Breast epithelium (tissue), 4 donors: Measurements from ENCODE around the gene CABLES1. TPM values are rescaled to one million over a fixed set of nuclear protein-coding genes. Genes with fewer than 3 reads are reported as not detected.

Source experiments
- DNase-seq, 2 donors: peaks; one replicate each; pipeline ENCODE4 v3.0.0-alpha.2; 2019; ENCODE audit warnings: low spot score in 2 of 2
- H3K27ac ChIP-seq, 2 donors: fragments of 200-600 bp; sonication (generic) in 1 of 2; one replicate each; pipeline ENCODE4 v1.5.1; 2016 to 2019; ENCODE audit warnings: mild to moderate bottlenecking in 1 of 2
- H3K27me3 ChIP-seq, 2 donors: fragments of 200-600 bp; sonication (generic) in 1 of 2; one replicate each; pipeline versions ENCODE4 v1.5.1 to v1.6.0; 2017 to 2019; ENCODE audit warnings: control low read depth in 1 of 2, mild to moderate bottlenecking in 1 of 2
- H3K36me3 ChIP-seq: fragments of 200-600 bp; one replicate; pipeline ENCODE4 v1.5.1; 2019
- H3K4me1 ChIP-seq, 2 donors: fragments of 200-600 bp; sonication (generic); one replicate each; pipeline ENCODE4 v1.5.1; 2016 to 2019; ENCODE audit warnings: control low read depth in 1 of 2
- H3K4me3 ChIP-seq, 3 donors: fragments of 200-600 bp; sonication (generic); 1 replicate in 2 of 3; 2 replicates in 1 of 3; pipeline ENCODE4 v1.5.1; 2016 to 2019; ENCODE audit warnings: mild to moderate bottlenecking in 3 of 3, moderate library complexity in 2 of 3
- H3K9me3 ChIP-seq, 2 donors: fragments of 200-600 bp; sonication (generic) in 1 of 2; one replicate each; pipeline ENCODE4 v1.5.1; 2016 to 2019; ENCODE audit warnings: control low read depth in 1 of 2
- CTCF ChIP-seq, 3 donors: fragments of 450-650 bp; IDR thresholded peaks; one replicate each; pipeline ENCODE4 v1.5.1; 2016 to 2017; ENCODE audit warnings: antibody characterized with exemption in 3 of 3, mild to moderate bottlenecking in 3 of 3, moderate library complexity in 3 of 3
- POLR2A ChIP-seq: fragments of 450-650 bp; IDR thresholded peaks from one replicate; pipeline ENCODE4 v1.6.1; 2016; ENCODE audit warnings: antibody characterized with exemption, mild to moderate bottlenecking, moderate library complexity
- POLR2AphosphoS5 ChIP-seq, 3 donors: sonication (generic); formaldehyde crosslinking; IDR thresholded peaks; one replicate each; pipeline ENCODE4 v1.6.1; 2017; ENCODE audit warnings: antibody characterized with exemption in 3 of 3
- intact Hi-C: fragments of 100-400 bp; cut with DNase I; formaldehyde crosslinking; loops from one replicate; pipeline ENCODE4 v1.15.1; 2023; ENCODE audit warnings: low total_unique reads
- total RNA-seq, 3 donors: library from RNA; depleted of rRNA; stranded (reverse); fragments of >200 nt; gene quantifications; one replicate each; pipeline ENCODE4 v1.1.0, GENCODE V29; 2016

The CABLES1 gene
- total RNA-seq, 3 donors from 2014 or later: 18.1 to 28.7 (median 22.3) TPM

DNA sequence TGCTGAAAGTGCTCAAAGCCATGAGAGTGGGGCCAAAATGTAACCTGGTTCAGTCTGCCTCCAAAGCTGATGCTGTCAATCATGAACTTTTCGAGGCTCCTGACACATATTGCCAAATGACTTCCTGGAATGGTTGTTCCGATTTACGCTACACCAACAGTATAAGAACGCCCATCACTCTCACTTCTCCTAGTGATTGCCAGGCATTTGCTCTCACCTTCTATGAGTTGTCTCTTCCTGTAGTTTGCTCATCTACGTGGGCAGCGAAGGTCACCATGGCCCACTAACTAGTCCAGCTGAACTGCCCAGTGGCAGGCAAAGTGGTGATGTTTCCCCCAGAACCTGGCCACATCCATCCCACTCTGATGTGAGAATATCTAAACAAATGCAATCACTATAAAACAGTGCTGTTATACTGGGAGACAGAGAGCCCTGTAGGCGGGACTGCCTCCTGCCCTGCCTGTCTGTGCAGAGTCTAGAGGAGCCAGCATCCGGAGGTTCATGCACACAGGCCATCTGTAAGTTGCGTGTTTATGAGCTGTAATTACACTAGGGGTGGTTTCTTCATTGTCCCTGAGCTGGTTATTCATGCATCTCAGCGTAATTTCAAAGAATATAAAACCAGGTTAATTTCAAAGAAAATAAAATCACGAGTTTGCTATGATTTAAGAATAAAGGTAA is 8.8 kb upstream of the CABLES1 start:
- Histone ChIP-seq H3K27ac (no peak overlapping the region), H3K9me3 (no peaks in the 10 kb centered on the region), H3K4me3 (no peak overlapping the region), H3K4me1 (no peaks in the 10 kb centered on the region), H3K36me3 (no peaks in the 10 kb centered on the region), H3K27me3 (no peaks in the 10 kb centered on the region)
- TF ChIP-seq CTCF (IDR thresholded peaks at IDR 0.05): no peak
- no peak for TF ChIP-seq POLR2A
- no peak for TF ChIP-seq POLR2AphosphoS5 (IDR thresholded peaks at IDR 0.05)
- DNase-seq: peak in 1 of 2 donors; percentile 15
- intact Hi-C loops: no loop called here

- no peaks in the 10 kb centered on the region for H3K27me3 ChIP-seq
- intact Hi-C loops: no loop called here
- no peak for TF ChIP-seq CTCF (IDR thresholded peaks at IDR 0.05)
- TF ChIP-seq POLR2AphosphoS5 (IDR thresholded peaks at IDR 0.05): no peak
- no peak for TF ChIP-seq POLR2A
- H3K4me3 ChIP-seq: no peak overlapping the region
- no peaks in the 10 kb centered on the region for H3K9me3 ChIP-seq
- no peak for DNase-seq
- no peaks in the 10 kb centered on the region for H3K4me1 ChIP-seq
- no peak overlapping the region for H3K27ac ChIP-seq
- no peaks in the 10 kb centered on the region for H3K36me3 ChIP-seq
Measured at GRCh38 chr18:23127090-23127489, 8.2 kb upstream of the CABLES1 start.

DNA sequence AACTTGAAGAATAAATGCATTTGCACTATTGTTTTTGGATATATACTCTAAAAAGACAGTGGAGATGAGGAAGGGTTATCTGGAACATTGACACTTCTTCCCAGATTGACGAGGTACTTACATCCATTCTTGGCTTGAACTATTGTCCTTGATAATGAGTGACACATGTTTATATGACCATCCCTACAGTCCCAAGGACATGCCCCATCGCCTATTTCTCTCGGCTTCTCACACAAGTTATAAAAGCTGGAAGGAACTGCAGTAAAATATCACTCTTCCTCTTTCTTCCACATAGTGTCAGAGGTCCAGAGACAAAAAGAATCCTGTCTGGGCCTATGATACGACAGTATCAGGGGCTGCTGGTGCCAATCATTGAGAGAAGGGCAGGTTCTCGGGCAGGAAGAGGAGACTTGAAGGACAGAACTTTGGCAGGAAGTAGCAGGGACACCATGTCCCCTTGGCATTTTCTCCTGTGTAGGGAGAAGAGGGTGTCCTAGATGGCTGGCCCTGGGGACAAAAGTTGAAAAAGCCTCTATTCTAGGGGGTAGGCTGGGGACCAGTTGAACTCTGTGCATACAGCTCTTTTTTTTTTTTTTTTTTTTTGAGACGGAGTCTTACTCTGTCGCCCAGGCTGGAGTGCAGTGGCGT is 5.8 kb upstream of the CABLES1 start:
- H3K4me3 ChIP-seq: no peak overlapping the region
- no peak overlapping the region for H3K27ac ChIP-seq
- H3K27me3 ChIP-seq: no peaks in the 10 kb centered on the region
- intact Hi-C loops: no loop called here
- H3K36me3 ChIP-seq: no peaks in the 10 kb centered on the region
- TF ChIP-seq POLR2AphosphoS5 (IDR thresholded peaks at IDR 0.05): no peak
- no peak for TF ChIP-seq POLR2A
- no peaks in the 10 kb centered on the region for H3K4me1 ChIP-seq
- no peak for DNase-seq
- no peaks in the 10 kb centered on the region for H3K9me3 ChIP-seq

- no peak overlapping the region for H3K27ac ChIP-seq
- H3K9me3 ChIP-seq: no peaks in the 10 kb centered on the region
- no peak for DNase-seq
- no peak overlapping the region for H3K4me3 ChIP-seq
- no peaks in the 10 kb centered on the region for H3K27me3 ChIP-seq
- H3K4me1 ChIP-seq: no peaks in the 10 kb centered on the region
- intact Hi-C loops: no loop called here
- TF ChIP-seq CTCF (IDR thresholded peaks at IDR 0.05) (peak; percentile 82 to 94 (median 85)), POLR2AphosphoS5 (IDR thresholded peaks at IDR 0.05) (no peak), POLR2A (no peak)
- H3K36me3 ChIP-seq: no peaks in the 10 kb centered on the region
Measured at GRCh38 chr18:23131693-23132319, 3.5 kb upstream of the CABLES1 start.

DNA sequence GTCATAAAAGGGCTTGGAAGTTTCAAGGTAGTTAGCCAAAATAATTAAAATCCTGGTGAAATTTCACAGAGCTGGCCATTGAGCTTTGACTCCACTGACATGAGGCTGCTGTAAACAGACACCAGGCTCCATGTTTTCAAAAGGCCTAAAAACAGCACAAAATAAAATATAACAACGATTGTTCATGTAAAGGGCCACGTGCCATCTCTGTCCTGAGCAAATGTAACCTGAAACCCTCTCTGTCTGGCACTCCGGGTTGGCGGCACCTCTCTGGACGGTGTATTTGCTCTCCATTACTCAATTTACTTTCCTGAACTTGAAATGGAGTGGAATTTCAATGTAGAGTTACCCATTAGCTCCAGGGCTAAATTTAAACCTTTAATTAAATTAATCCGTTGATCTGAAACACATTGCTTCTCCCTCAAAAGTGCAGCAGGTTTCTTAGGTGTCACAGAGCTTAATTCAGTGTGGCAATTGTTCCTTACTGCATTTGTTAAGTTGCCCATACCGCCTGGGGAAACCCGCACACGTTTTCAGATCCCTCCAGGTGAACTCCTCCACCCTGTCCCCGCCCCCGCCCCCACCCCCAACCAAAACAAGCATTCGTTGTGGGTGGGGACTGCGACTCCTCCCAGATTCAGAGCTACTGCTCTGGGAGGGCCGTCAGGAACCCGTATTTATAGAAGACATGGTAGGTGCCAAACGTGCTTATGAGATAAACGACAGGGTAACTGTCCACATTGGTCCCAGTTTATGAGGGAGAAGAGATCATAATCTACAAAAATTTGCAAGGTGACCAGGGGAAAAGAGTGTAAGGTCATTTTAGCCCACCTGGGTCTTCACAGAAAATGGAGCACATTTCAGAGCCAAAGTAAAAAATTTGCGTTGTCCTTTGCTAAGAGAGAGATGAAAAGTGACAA is 1.2 kb upstream of the CABLES1 start:
- no peaks in the 10 kb centered on the region for H3K9me3 ChIP-seq
- peak overlapping the region; percentile 89 to 90 for H3K27ac ChIP-seq
- TF ChIP-seq POLR2AphosphoS5 (IDR thresholded peaks at IDR 0.05): no peak
- H3K36me3 ChIP-seq: no peaks in the 10 kb centered on the region
- H3K4me1 ChIP-seq: peaks cover 0 to 6% of the 10 kb centered on the region in 2 donors
- peak; percentile 41 to 68 for DNase-seq
- no peaks in the 10 kb centered on the region for H3K27me3 ChIP-seq
- H3K4me3 ChIP-seq: peak overlapping the region; percentile 56 to 90 (median 78)
- intact Hi-C loops: no loop called here
